Astrocyte (in vitro differentiated cells and primary cell): Measurements from ENCODE around the gene ADGRF1. TPM values are rescaled to one million over a fixed set of nuclear protein-coding genes. Genes with fewer than 3 reads are reported as not detected.

Experiments
- DNase-seq: peaks from one replicate; pipeline ENCODE4 v3.0.0-alpha.2; 2010; ENCODE audit warnings: low read depth
- FAIRE-seq: peaks from 2 replicates; lab custom pipeline; 2011; peaks lifted over from hg19 to GRCh38; lab: Jason Lieb, UNC
- H2AFZ ChIP-seq: 2 replicates; pipeline ENCODE4 v1.6.0; 2012; ENCODE audit warnings: low read depth, low read length, inconsistent platforms
- H3K27ac ChIP-seq: 2 replicates; pipeline ENCODE4 v1.5.1; 2011; ENCODE audit warnings: low read depth, low read length, inconsistent platforms
- H3K27me3 ChIP-seq: 2 replicates; pipeline ENCODE4 v1.6.0; 2011; ENCODE audit warnings: low read length, inconsistent platforms; ENCODE audit not compliant: insufficient read depth
- H3K36me3 ChIP-seq: 2 replicates; pipeline ENCODE4 v1.5.1; 2011; ENCODE audit warnings: low read length, inconsistent platforms; ENCODE audit not compliant: insufficient read depth
- H3K4me1 ChIP-seq: 2 replicates; pipeline ENCODE4 v1.5.1; 2011; ENCODE audit warnings: low read length, inconsistent platforms; ENCODE audit not compliant: insufficient read depth
- H3K4me2 ChIP-seq: 2 replicates; pipeline ENCODE4 v1.6.0; 2012; ENCODE audit warnings: low read length, inconsistent platforms
- H3K4me3 ChIP-seq: 2 replicates; pipeline ENCODE4 v1.5.1; 2011; ENCODE audit warnings: low read depth, mild to moderate bottlenecking, low read length, inconsistent platforms; ENCODE audit not compliant: insufficient read depth
- H3K79me2 ChIP-seq: 2 replicates; pipeline ENCODE4 v1.6.0; 2012; ENCODE audit warnings: mild to moderate bottlenecking, low read length, inconsistent platforms; ENCODE audit not compliant: insufficient read depth
- H3K9ac ChIP-seq: 2 replicates; pipeline ENCODE4 v1.6.0; 2012; ENCODE audit warnings: mild to moderate bottlenecking, low read length, inconsistent platforms
- H3K9me3 ChIP-seq: 2 replicates; pipeline ENCODE4 v1.5.1; 2012; ENCODE audit warnings: low read depth, mild to moderate bottlenecking, low read length, inconsistent platforms; ENCODE audit not compliant: insufficient read depth
- H4K20me1 ChIP-seq: 2 replicates; pipeline ENCODE4 v1.6.0; 2012; ENCODE audit warnings: low read length, inconsistent platforms; ENCODE audit not compliant: insufficient read depth
- H3K27ac Mint-ChIP-seq: one replicate; pipeline ENCODE4 v1.8.0; 2021; ENCODE audit warnings: mild to moderate bottlenecking, mixed read lengths; ENCODE audit not compliant: unreplicated experiment
- H3K27me3 Mint-ChIP-seq: one replicate; pipeline ENCODE4 v1.8.0; 2021; ENCODE audit warnings: low read depth, mixed read lengths; ENCODE audit not compliant: unreplicated experiment
- H3K36me3 Mint-ChIP-seq: one replicate; pipeline ENCODE4 v1.8.0; 2021; ENCODE audit warnings: low read depth, mixed read lengths; ENCODE audit not compliant: unreplicated experiment
- H3K4me1 Mint-ChIP-seq: one replicate; pipeline ENCODE4 v1.8.0; 2021; ENCODE audit warnings: low read depth, mixed read lengths; ENCODE audit not compliant: unreplicated experiment
- H3K4me3 Mint-ChIP-seq: one replicate; pipeline ENCODE4 v1.8.0; 2021; ENCODE audit warnings: mild to moderate bottlenecking, moderate library complexity, mixed read lengths; ENCODE audit not compliant: unreplicated experiment
- H3K9me3 Mint-ChIP-seq: one replicate; pipeline ENCODE4 v1.8.0; 2021; ENCODE audit warnings: mild to moderate bottlenecking, mixed read lengths; ENCODE audit not compliant: unreplicated experiment
- EZH2 ChIP-seq: IDR thresholded peaks from 2 replicates; pipeline ENCODE4 v1.6.1; 2012; ENCODE audit warnings: mild to moderate bottlenecking, low read length, inconsistent platforms; ENCODE audit not compliant: insufficient read depth
- total RNA-seq: library from RNA; stranded (reverse); gene quantifications from 2 replicates; pipeline ENCODE4 v1.2.1, GENCODE V29; 2021
- TF ChIP-seq, protein P1 (sequence below): IDR thresholded peaks from 2 replicates; pipeline ENCODE4 v1.5.1; 2011; ENCODE audit warnings: low read depth, mild to moderate bottlenecking, inconsistent platforms, low read length, moderate library complexity; ENCODE audit not compliant: insufficient read depth

ADGRF1 gene
- total RNA-seq, 1 donor from 2014 or later = 0.25 TPM

DNA sequence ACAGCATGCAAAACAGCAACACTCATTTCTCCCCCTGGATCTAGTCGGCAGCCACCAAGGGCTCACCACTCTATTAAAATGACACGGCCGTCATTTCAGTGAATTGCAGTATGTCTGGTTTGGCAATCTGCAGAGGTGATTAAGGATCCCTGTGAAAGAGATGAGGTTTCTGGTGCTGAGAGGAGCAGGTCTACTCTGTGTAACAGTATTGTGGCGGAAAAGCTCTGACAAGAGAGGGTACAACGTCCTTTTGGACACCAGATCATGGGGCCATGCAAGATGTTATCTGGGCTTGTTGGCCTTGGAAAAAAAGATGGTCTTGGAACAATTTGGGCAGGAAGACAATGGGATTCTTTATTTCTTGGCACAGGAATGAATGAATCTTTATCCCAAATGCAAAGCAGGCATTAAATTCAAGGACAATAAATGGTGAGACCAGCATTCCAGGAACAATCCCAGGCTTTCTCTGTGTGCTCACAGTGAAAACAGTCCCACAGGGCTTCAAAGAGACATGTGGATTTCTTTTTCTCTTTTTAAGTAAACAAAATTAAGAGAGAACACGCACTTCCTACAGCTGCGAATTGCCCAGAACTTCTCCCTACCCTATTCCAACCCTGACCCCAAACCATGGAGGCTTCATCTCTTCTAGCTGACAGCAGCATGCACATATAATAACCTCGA is 33.7 kb upstream of the ADGRF1 start:
- TF ChIP-seq EZH2 = no peak
- TF ChIP-seq, protein P1, sequence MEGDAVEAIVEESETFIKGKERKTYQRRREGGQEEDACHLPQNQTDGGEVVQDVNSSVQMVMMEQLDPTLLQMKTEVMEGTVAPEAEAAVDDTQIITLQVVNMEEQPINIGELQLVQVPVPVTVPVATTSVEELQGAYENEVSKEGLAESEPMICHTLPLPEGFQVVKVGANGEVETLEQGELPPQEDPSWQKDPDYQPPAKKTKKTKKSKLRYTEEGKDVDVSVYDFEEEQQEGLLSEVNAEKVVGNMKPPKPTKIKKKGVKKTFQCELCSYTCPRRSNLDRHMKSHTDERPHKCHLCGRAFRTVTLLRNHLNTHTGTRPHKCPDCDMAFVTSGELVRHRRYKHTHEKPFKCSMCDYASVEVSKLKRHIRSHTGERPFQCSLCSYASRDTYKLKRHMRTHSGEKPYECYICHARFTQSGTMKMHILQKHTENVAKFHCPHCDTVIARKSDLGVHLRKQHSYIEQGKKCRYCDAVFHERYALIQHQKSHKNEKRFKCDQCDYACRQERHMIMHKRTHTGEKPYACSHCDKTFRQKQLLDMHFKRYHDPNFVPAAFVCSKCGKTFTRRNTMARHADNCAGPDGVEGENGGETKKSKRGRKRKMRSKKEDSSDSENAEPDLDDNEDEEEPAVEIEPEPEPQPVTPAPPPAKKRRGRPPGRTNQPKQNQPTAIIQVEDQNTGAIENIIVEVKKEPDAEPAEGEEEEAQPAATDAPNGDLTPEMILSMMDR = no peak
- no peak for DNase-seq
- no peak overlapping the region for H3K27ac ChIP-seq
- peaks cover 7% of the 10 kb centered on the region for H3K4me1 Mint-ChIP-seq
- H3K4me3 Mint-ChIP-seq = no peak overlapping the region
- no peak overlapping the region for H3K27ac Mint-ChIP-seq
- no peaks in the 10 kb centered on the region for H3K36me3 Mint-ChIP-seq
- no peaks in the 10 kb centered on the region for H3K9me3 ChIP-seq
- no peaks in the 10 kb centered on the region for H3K27me3 Mint-ChIP-seq
- H3K79me2 ChIP-seq = no peaks in the 10 kb centered on the region
- H3K4me2 ChIP-seq = no peak overlapping the region
- H3K4me3 ChIP-seq = no peak overlapping the region
- no peaks in the 10 kb centered on the region for H3K27me3 ChIP-seq
- H3K9ac ChIP-seq = no peak overlapping the region
- H2AFZ ChIP-seq = no peak overlapping the region
- peaks cover 2% of the 10 kb centered on the region for H3K9me3 Mint-ChIP-seq
- H3K36me3 ChIP-seq = no peaks in the 10 kb centered on the region
- no peaks in the 10 kb centered on the region for H4K20me1 ChIP-seq
- FAIRE-seq = no peak
- no peaks in the 10 kb centered on the region for H3K4me1 ChIP-seq

DNA sequence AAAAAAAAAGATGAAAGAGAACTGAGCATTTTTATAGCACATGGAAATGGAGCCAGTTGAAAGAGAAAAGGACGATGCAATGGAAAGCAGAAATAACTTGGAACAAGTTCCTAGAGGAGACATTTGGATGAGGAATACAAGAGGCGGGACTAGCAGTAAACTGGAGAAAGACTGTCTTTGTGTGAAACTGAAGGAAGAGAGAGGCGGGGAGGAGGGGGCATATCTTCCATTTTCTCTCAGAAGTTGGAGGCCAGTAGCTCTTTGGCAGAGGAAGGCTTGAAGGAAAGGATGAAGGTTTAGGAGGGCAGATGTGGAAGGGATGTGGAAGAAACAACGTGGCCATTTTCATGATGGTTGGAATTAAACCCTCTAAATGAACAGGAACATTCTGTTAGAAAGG is 33.0 kb upstream of the ADGRF1 start:
- H3K4me1 ChIP-seq = no peaks in the 10 kb centered on the region
- no peaks in the 10 kb centered on the region for H3K9me3 ChIP-seq
- Mint-ChIP-seq H3K27ac (no peak overlapping the region), H3K9me3 (peaks cover 2% of the 10 kb centered on the region), H3K4me3 (no peak overlapping the region), H3K27me3 (no peaks in the 10 kb centered on the region), H3K36me3 (no peaks in the 10 kb centered on the region), H3K4me1 (peaks cover 7% of the 10 kb centered on the region)
- no peaks in the 10 kb centered on the region for H4K20me1 ChIP-seq
- H3K4me3 ChIP-seq = no peak overlapping the region
- no peaks in the 10 kb centered on the region for H3K27me3 ChIP-seq
- no peak overlapping the region for H3K4me2 ChIP-seq
- H3K9ac ChIP-seq = no peak overlapping the region
- H3K36me3 ChIP-seq = no peaks in the 10 kb centered on the region
- H2AFZ ChIP-seq = no peak overlapping the region
- FAIRE-seq (no peak), DNase-seq (no peak)
- TF ChIP-seq, protein P1 = no peak
- TF ChIP-seq EZH2 = no peak
- no peaks in the 10 kb centered on the region for H3K79me2 ChIP-seq
- no peak overlapping the region for H3K27ac ChIP-seq
